HCT116 (cell line): ENCODE measurements around the gene VWA3B. TPM values are rescaled to one million over a fixed set of nuclear protein-coding genes. Genes with fewer than 3 reads are reported as not detected.

Experiments
- ATAC-seq: fragments of 200-7000 bp; cut with Tn5 transposase; 2 replicates; pipeline ENCODE4 v1.9.1; 2020; ENCODE audit warnings: mild to moderate bottlenecking, moderate library complexity
- BruUV-seq: library from RNA; stranded (reverse); fragments of 400-500 nt; replicated peaks from 2 replicates; lab custom pipeline; 2021; lab: Mats Ljungman, UMichigan
- CTCF ChIA-PET: fragments of 300-600 bp; sonication (Branson Sonifier 250); formaldehyde crosslinking; loops from one replicate; lab custom pipeline; 2021; ENCODE audit warnings: antibody characterized with exemption; lab: Charles Lee
- POLR2A ChIA-PET: fragments of 300-600, 350-600 bp; sonication (Branson Sonifier 250); formaldehyde crosslinking; loops from one replicate; lab custom pipeline; 2021; ENCODE audit warnings: antibody characterized with exemption; lab: Charles Lee
- RAD21 ChIA-PET, 2 experiments: fragments of 300-600 bp; sonication (Branson Sonifier 250); formaldehyde crosslinking; loops; one replicate each; lab custom pipeline; 2023; ENCODE audit warnings: low total read pairs in 2 of 2; ENCODE audit not compliant: uncharacterized antibody in 2 of 2, unreplicated experiment in 2 of 2, low non-redundant PET in 1 of 2; lab: Charles Lee
- DNase-seq: peaks from one replicate; pipeline ENCODE4 v3.0.0-alpha.2; 2010; ENCODE audit warnings: low read depth, low spot score
- H2AFZ ChIP-seq: fragments of 200-600 bp; shearing (Covaris generic), sonication (generic); 2 replicates; pipeline ENCODE4 v1.6.1; 2017; ENCODE audit warnings: low read depth, mixed run types, mixed read lengths, antibody characterized with exemption, low read length; ENCODE audit not compliant: poor library complexity, severe bottlenecking
- H3K27ac ChIP-seq: 2 replicates; pipeline ENCODE4 v1.5.1; 2012; ENCODE audit warnings: low read depth, low read length
- H3K27me3 ChIP-seq: fragments of 200-600 bp; sonication (generic); 2 replicates; pipeline ENCODE4 v1.6.1; 2016; ENCODE audit warnings: mixed run types, low read length, mixed read lengths; ENCODE audit not compliant: insufficient read depth
- H3K36me3 ChIP-seq, 2 experiments: fragments of 200-500 bp in 1 of 2; fragments of 200-600 bp in 1 of 2; sonication (Bioruptor generic) in 1 of 2; sonication (generic) in 1 of 2; 2 replicates each; pipeline versions ENCODE4 v1.5.1 to v1.6.1; 2014 to 2016; ENCODE audit warnings: low read length in 2 of 2, inconsistent platforms in 1 of 2, mixed read lengths in 1 of 2, mixed run types in 1 of 2; ENCODE audit not compliant: insufficient read depth in 2 of 2, control insufficient read depth in 1 of 2
- H3K4me1 ChIP-seq, 2 experiments: fragments of 200-600 bp in 1 of 2; sonication (generic) in 1 of 2; 2 replicates each; pipeline versions ENCODE4 v1.5.1 to v1.6.1; 2012 to 2017; ENCODE audit warnings: low read length in 2 of 2, inconsistent platforms in 1 of 2, mild to moderate bottlenecking in 1 of 2, mixed read lengths in 1 of 2, mixed run types in 1 of 2, moderate library complexity in 1 of 2; ENCODE audit not compliant: insufficient read depth in 2 of 2, control insufficient read depth in 1 of 2
- H3K4me2 ChIP-seq: fragments of 200-600 bp; sonication (generic); 2 replicates; pipeline ENCODE4 v1.6.1; 2017; ENCODE audit warnings: mixed run types, low read length, mixed read lengths
- H3K4me3 ChIP-seq, 2 experiments: fragments of 200-600 bp in 1 of 2; sonication (generic) in 1 of 2; replicated peaks in 1 of 2; 2 replicates each; pipeline ENCODE4 v1.5.1; 2011 to 2016; ENCODE audit warnings: low read length in 2 of 2, control low read depth in 1 of 2, low read depth in 1 of 2, mild to moderate bottlenecking in 1 of 2, mixed read lengths in 1 of 2, mixed run types in 1 of 2
- H3K79me2 ChIP-seq: fragments of 200-600 bp; sonication (generic); 2 replicates; pipeline ENCODE4 v1.6.1; 2017; ENCODE audit warnings: mild to moderate bottlenecking, mixed run types, low read length, moderate library complexity, mixed read lengths; ENCODE audit not compliant: insufficient read depth
- H3K9ac ChIP-seq: fragments of 200-600 bp; sonication (generic); 2 replicates; pipeline ENCODE4 v1.6.1; 2016; ENCODE audit warnings: low read length, mixed read lengths
- H3K9me2 ChIP-seq: fragments of 200-600 bp; sonication (generic), shearing (Covaris generic); 2 replicates; pipeline ENCODE4 v1.6.1; 2017; ENCODE audit warnings: mixed run types, mild to moderate bottlenecking, moderate library complexity; ENCODE audit not compliant: insufficient read depth
- H3K9me3 ChIP-seq, 2 experiments: fragments of 200-500 bp in 1 of 2; fragments of 200-600 bp in 1 of 2; sonication (Bioruptor generic) in 1 of 2; sonication (generic) in 1 of 2; 2 replicates each; pipeline ENCODE4 v1.6.1; 2014 to 2017; ENCODE audit warnings: low read length in 2 of 2, mixed read lengths in 2 of 2, inconsistent platforms in 1 of 2, low read depth in 1 of 2, mild to moderate bottlenecking in 1 of 2, mixed run types in 1 of 2, moderate library complexity in 1 of 2; ENCODE audit not compliant: control insufficient read depth in 1 of 2, insufficient read depth in 1 of 2
- H4K20me1 ChIP-seq: fragments of 200-600 bp; sonication (generic), shearing (Covaris generic); 2 replicates; pipeline ENCODE4 v1.6.1; 2017; ENCODE audit warnings: mixed run types, mild to moderate bottlenecking, moderate library complexity; ENCODE audit not compliant: insufficient read depth
- ATF3 ChIP-seq: IDR thresholded peaks from 2 replicates; pipeline ENCODE4 v1.6.1; 2012
- CBX3 ChIP-seq: IDR thresholded peaks from 2 replicates; pipeline ENCODE4 v1.6.1; 2012; ENCODE audit warnings: low read depth
- CEBPB ChIP-seq: IDR thresholded peaks from 2 replicates; pipeline ENCODE4 v1.6.1; 2012; ENCODE audit warnings: low read depth
- CTCF ChIP-seq, 3 experiments: fragments of 200-600 bp in 1 of 3; sonication (generic) in 1 of 3; IDR thresholded peaks in 2 of 3; conservative IDR thresholded peaks in 1 of 3; 2 replicates each; pipeline ENCODE4 v1.5.1; 2012 to 2017; ENCODE audit warnings: low read depth in 2 of 3, low read length in 2 of 3, antibody characterized with exemption in 1 of 3, borderline replicate concordance in 1 of 3, control low read depth in 1 of 3, mild to moderate bottlenecking in 1 of 3, mixed read lengths in 1 of 3, mixed run types in 1 of 3, moderate library complexity in 1 of 3; ENCODE audit not compliant: insufficient read depth in 1 of 3
- EGR1 ChIP-seq: IDR thresholded peaks from 2 replicates; pipeline ENCODE4 v1.6.1; 2012; ENCODE audit warnings: low read depth
- ELF1 ChIP-seq: IDR thresholded peaks from 2 replicates; pipeline ENCODE4 v1.6.1; 2012; ENCODE audit warnings: low read depth, borderline replicate concordance
- EZH2 ChIP-seq: fragments of 200-600 bp; sonication (generic); IDR thresholded peaks from 2 replicates; pipeline ENCODE4 v1.6.1; 2017; ENCODE audit warnings: antibody characterized with exemption, mixed run types
- EZH2phosphoT487 ChIP-seq: fragments of 200-600 bp; IDR thresholded peaks from 2 replicates; pipeline ENCODE4 v1.6.1; 2018; ENCODE audit warnings: antibody characterized with exemption, borderline replicate concordance
- FOSL1 ChIP-seq: IDR thresholded peaks from 2 replicates; pipeline ENCODE4 v1.6.1; 2012; ENCODE audit warnings: low read depth
- POLR2AphosphoS5 ChIP-seq: IDR thresholded peaks from 2 replicates; pipeline ENCODE4 v1.6.1; 2011; ENCODE audit warnings: mild to moderate bottlenecking, low read depth, low read length, moderate library complexity
- RAD21 ChIP-seq: IDR thresholded peaks from 2 replicates; pipeline ENCODE4 v1.6.1; 2012; ENCODE audit warnings: low read depth, mild to moderate bottlenecking
- REST ChIP-seq: IDR thresholded peaks from 2 replicates; pipeline ENCODE4 v1.6.1; 2012; ENCODE audit warnings: low read depth
- SIN3A ChIP-seq: IDR thresholded peaks from 2 replicates; pipeline ENCODE4 v1.6.1; 2012; ENCODE audit warnings: low read depth
- SP1 ChIP-seq: IDR thresholded peaks from 2 replicates; pipeline ENCODE4 v1.6.1; 2012; ENCODE audit warnings: low read depth
- SRF ChIP-seq: IDR thresholded peaks from 2 replicates; pipeline ENCODE4 v1.6.1; 2012; ENCODE audit warnings: low read depth
- TCF7L2 ChIP-seq: IDR thresholded peaks from 2 replicates; pipeline ENCODE4 v1.7.0; 2011; ENCODE audit warnings: borderline replicate concordance, inconsistent platforms; ENCODE audit not compliant: insufficient read depth, insufficient read length; ENCODE audit errors: extremely low read depth
- ZBTB33 ChIP-seq: IDR thresholded peaks from 2 replicates; pipeline ENCODE4 v1.6.1; 2011; ENCODE audit warnings: mild to moderate bottlenecking, low read length, moderate library complexity; ENCODE audit not compliant: insufficient replicate concordance; ENCODE audit errors: extremely low read depth
- ZFX ChIP-seq: fragments of 450-650 bp; IDR thresholded peaks from 2 replicates; pipeline ENCODE4 v1.6.1; 2017
- ZNF274 ChIP-seq: fragments of 200-500 bp; sonication (Bioruptor generic); IDR thresholded peaks from 2 replicates; pipeline ENCODE4 v1.6.1; 2014; ENCODE audit warnings: mild to moderate bottlenecking, low read depth, low read length, inconsistent platforms
- intact Hi-C: fragments of 100-400 bp; cut with micrococcal nuclease; formaldehyde crosslinking; loops from 2 replicates; pipeline ENCODE4 v1.10.0; 2022
- total RNA-seq: library from RNA; stranded (reverse); gene quantifications from one replicate; pipeline ENCODE4 v1.2.1, GENCODE V29; 2021; ENCODE audit not compliant: unreplicated experiment
- TF ChIP-seq, protein P1 (sequence below): IDR thresholded peaks from 2 replicates; pipeline ENCODE4 v1.6.1; 2012

VWA3B gene
- total RNA-seq, 1 experiment from 2014 or later: 0.47 TPM

- Histone ChIP-seq H3K9ac (no peak overlapping the region), H3K4me1 (no peaks in the 10 kb centered on the region), H3K36me3 (no peaks in the 10 kb centered on the region), H3K4me3 (no peak overlapping the region), H3K9me2 (no peaks in the 10 kb centered on the region), H3K27me3 (no peaks in the 10 kb centered on the region), H3K4me2 (no peak overlapping the region), H2AFZ (no peak overlapping the region), H4K20me1 (no peaks in the 10 kb centered on the region), H3K27ac (no peak overlapping the region), H3K9me3 (no peaks in the 10 kb centered on the region), H3K79me2 (no peaks in the 10 kb centered on the region)
- POLR2A ChIA-PET: no interaction called here
- CTCF ChIA-PET: no interaction called here
- RAD21 ChIA-PET: no interaction called here
- no peak for ATAC-seq
- TF ChIP-seq FOSL1 (no peak), ZNF274 (no peak), REST (no peak), TCF7L2 (no peak), POLR2AphosphoS5 (no peak), EGR1 (no peak), RAD21 (no peak), ATF3 (no peak), ZFX (no peak), EZH2phosphoT487 (no peak), SIN3A (no peak), ELF1 (no peak), EZH2 (no peak), CEBPB (no peak), SP1 (no peak), CBX3 (no peak), CTCF (IDR thresholded peaks at IDR 0.05 in 2 of 3, conservative IDR thresholded peaks at IDR 0.05 in 1 of 3; ENCODE audit: borderline replicate concordance in 1 of 3, insufficient read depth in 1 of 3, low read depth in 2 of 3, low read length in 2 of 3) (no peak), ZBTB33 (no peak), SRF (no peak)
- TF ChIP-seq, protein P1, sequence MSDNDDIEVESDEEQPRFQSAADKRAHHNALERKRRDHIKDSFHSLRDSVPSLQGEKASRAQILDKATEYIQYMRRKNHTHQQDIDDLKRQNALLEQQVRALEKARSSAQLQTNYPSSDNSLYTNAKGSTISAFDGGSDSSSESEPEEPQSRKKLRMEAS: no peak
- DNase-seq: no peak
- intact Hi-C loops: no loop called here
- no TSS peak for BruUV-seq
Observed at GRCh38 chr2:98155291-98155690, 68.3 kb downstream of the VWA3B start.
